ENCODE measurements around the gene LGALS1. TPM values are rescaled to one million over a fixed set of nuclear protein-coding genes. Genes with fewer than 3 reads are reported as not detected.

LGALS1 gene
- polyA plus RNA-seq, 1 donor (not counting 4 experiments of a cell fraction or from before 2014, with no cell fraction given) = 2,086 TPM

- Histone ChIP-seq H3K4me1 (ENCODE audit: control insufficient read depth, extremely low read depth, insufficient read depth, low read length) (peaks cover 12% of the 10 kb centered on the region), H3K4me3 (ENCODE audit: control insufficient read depth in 2 of 3, extremely low read depth in 1 of 3, insufficient read depth in 2 of 3, low read depth in 1 of 3, low read length in 3 of 3) (no peak overlapping the region), H2AFZ (ENCODE audit: control insufficient read depth, low read length) (no peak overlapping the region), H3K36me3 (ENCODE audit: control insufficient read depth in 2 of 2, extremely low read depth in 1 of 2, insufficient read depth in 2 of 2, low read length in 2 of 2) (peaks cover 18 to 19% of the 10 kb centered on the region in 2 experiments), H3K9ac (ENCODE audit: control insufficient read depth, extremely low read depth, insufficient read depth, low read length) (no peak overlapping the region), H3K9me1 (ENCODE audit: control insufficient read depth, extremely low read depth, insufficient read depth, low read length) (no peaks in the 10 kb centered on the region), H3K79me2 (ENCODE audit: control insufficient read depth, insufficient read depth, low read length) (no peaks in the 10 kb centered on the region), H4K20me1 (ENCODE audit: control insufficient read depth, extremely low read depth, insufficient read depth, low read length) (no peaks in the 10 kb centered on the region), H3K4me2 (ENCODE audit: control insufficient read depth, extremely low read depth, insufficient read depth, low read depth, low read length) (no peak overlapping the region), H3K27ac (ENCODE audit: control insufficient read depth, insufficient read depth, low read length) (no peak overlapping the region), H3K27me3 (ENCODE audit: control insufficient read depth, extremely low read depth, insufficient read depth, low read length) (no peaks in the 10 kb centered on the region), H3K9me3 (ENCODE audit: control insufficient read depth, low read depth, low read length) (no peaks in the 10 kb centered on the region)
- dilution Hi-C loops (cut with MboI; ENCODE audit: extremely low pct_ligation_motif_present, low sequenced_read_pairs) = no loop called here
- no peak for DNase-seq (ENCODE audit: low read depth, low spot score)
- no peak for FAIRE-seq
- TF ChIP-seq CTCF (optimal IDR thresholded peaks at IDR 0.05 in 1 of 3, IDR thresholded peaks at IDR 0.05 in 1 of 3, conservative IDR thresholded peaks at IDR 0.05 in 1 of 3; ENCODE audit: extremely low read depth in 1 of 3, insufficient read depth in 2 of 3, low read length in 3 of 3) (no peak), EZH2 (IDR thresholded peaks at IDR 0.05; ENCODE audit: low read length) (no peak)
These were observed 44.5 kb upstream of the LGALS1 start for GRCh38 chr22:37630839-37631435.

- Histone ChIP-seq H3K27me3 (ENCODE audit: control insufficient read depth, extremely low read depth, insufficient read depth, low read length) (no peaks in the 10 kb centered on the region), H3K4me1 (ENCODE audit: control insufficient read depth, extremely low read depth, insufficient read depth, low read length) (peaks cover 7% of the 10 kb centered on the region), H3K4me3 (ENCODE audit: control insufficient read depth in 2 of 3, extremely low read depth in 1 of 3, insufficient read depth in 2 of 3, low read depth in 1 of 3, low read length in 3 of 3) (no peak overlapping the region), H4K20me1 (ENCODE audit: control insufficient read depth, extremely low read depth, insufficient read depth, low read length) (no peaks in the 10 kb centered on the region), H3K79me2 (ENCODE audit: control insufficient read depth, insufficient read depth, low read length) (no peaks in the 10 kb centered on the region), H3K36me3 (ENCODE audit: control insufficient read depth in 2 of 2, extremely low read depth in 1 of 2, insufficient read depth in 2 of 2, low read length in 2 of 2) (peaks cover 14 to 18% of the 10 kb centered on the region in 2 experiments), H3K4me2 (ENCODE audit: control insufficient read depth, extremely low read depth, insufficient read depth, low read depth, low read length) (no peak overlapping the region), H3K9ac (ENCODE audit: control insufficient read depth, extremely low read depth, insufficient read depth, low read length) (no peak overlapping the region), H3K9me3 (ENCODE audit: control insufficient read depth, low read depth, low read length) (no peaks in the 10 kb centered on the region), H3K27ac (ENCODE audit: control insufficient read depth, insufficient read depth, low read length) (no peak overlapping the region), H2AFZ (ENCODE audit: control insufficient read depth, low read length) (no peak overlapping the region), H3K9me1 (ENCODE audit: control insufficient read depth, extremely low read depth, insufficient read depth, low read length) (no peaks in the 10 kb centered on the region)
- no peak for FAIRE-seq
- dilution Hi-C loops (cut with MboI; ENCODE audit: extremely low pct_ligation_motif_present, low sequenced_read_pairs) = no loop called here
- TF ChIP-seq CTCF (optimal IDR thresholded peaks at IDR 0.05 in 1 of 3, IDR thresholded peaks at IDR 0.05 in 1 of 3, conservative IDR thresholded peaks at IDR 0.05 in 1 of 3; ENCODE audit: extremely low read depth in 1 of 3, insufficient read depth in 2 of 3, low read length in 3 of 3) = no peak
- TF ChIP-seq EZH2 (IDR thresholded peaks at IDR 0.05; ENCODE audit: low read length) = no peak
- no peak for DNase-seq (ENCODE audit: low read depth, low spot score)
These were observed 43.8 kb upstream of the LGALS1 start for GRCh38 chr22:37631448-37632173.

Data from keratinocyte (primary cell).